Measurements from ENCODE around the gene TMEM132A.
"Not testable (repeated sequence)": the region's sequence is repeated elsewhere in the genome, so short reads cannot be mapped to it uniquely, and the experiment has no call there.

The TMEM132A gene

GRCh38 chr11:60905551-60906113 lies 18.6 kb upstream of the TMEM132A start:
- DNase-seq: peak; percentile 54

GRCh38 chr11:60906132-60906972 lies 17.9 kb upstream of the TMEM132A start, which contains the start of gene PRPF19:
Gene PRPF19, minus strand, starts transcription at chr11:60906585. Its CDS starts 203 bp downstream, at chr11:60906382.
- peak; percentile 97 for DNase-seq

GRCh38 chr11:60908803-60909202 lies 15.5 kb upstream of the TMEM132A start:
- no peak for DNase-seq

GRCh38 chr11:60909680-60910280 lies 14.5 kb upstream of the TMEM132A start:
- not testable (repeated sequence) for DNase-seq

- DNase-seq: no peak
Observed at GRCh38 chr11:60910281-60910687, 14.0 kb upstream of the TMEM132A start.

GRCh38 chr11:60910711-60911380 lies 13.4 kb upstream of the TMEM132A start:
- DNase-seq: no peak

GRCh38 chr11:60912223-60912850 lies 11.9 kb upstream of the TMEM132A start:
- DNase-seq: no peak

- DNase-seq: no peak
Observed at GRCh38 chr11:60912851-60913528, 11.3 kb upstream of the TMEM132A start.

GRCh38 chr11:60913793-60914632 lies 10.2 kb upstream of the TMEM132A start, which contains the start of gene TMEM109:
Gene TMEM109, plus strand, starts transcription at chr11:60914158. Its CDS starts 5,536 bp downstream, at chr11:60919694.
- DNase-seq: peak; percentile 97

GRCh38 chr11:60914633-60915247 lies 9.5 kb upstream of the TMEM132A start:
- DNase-seq: peak; percentile 41

- no peak for DNase-seq
Observed at GRCh38 chr11:60915248-60915914, 8.9 kb upstream of the TMEM132A start.

- peak; percentile 21 for DNase-seq
Observed at GRCh38 chr11:60916669-60917206, 7.5 kb upstream of the TMEM132A start.

GRCh38 chr11:60917267-60917666 lies 7.0 kb upstream of the TMEM132A start:
- DNase-seq: no peak

- no peak for DNase-seq
Observed at GRCh38 chr11:60918251-60918938, 5.9 kb upstream of the TMEM132A start.

- DNase-seq: no peak
Observed at GRCh38 chr11:60918939-60919265, 5.4 kb upstream of the TMEM132A start.

- no peak for DNase-seq
Observed at GRCh38 chr11:60919320-60919719, 4.9 kb upstream of the TMEM132A start.

GRCh38 chr11:60919956-60920355 lies 4.3 kb upstream of the TMEM132A start:
- no peak for DNase-seq

- no peak for DNase-seq
Observed at GRCh38 chr11:60921259-60921658, 3.0 kb upstream of the TMEM132A start.

GRCh38 chr11:60921777-60922335 lies 2.4 kb upstream of the TMEM132A start:
- no peak for DNase-seq

Data from NCI-H2171 treated with DMSO at 0.1 percent for 48 hours (cell line).